CD14-positive monocyte (primary cell): ENCODE data around the gene FBXL17. TPM values are rescaled to one million over a fixed set of nuclear protein-coding genes. Genes with fewer than 3 reads are reported as not detected.

Experiments
- DNase-seq, 3 donors: peaks; one replicate each; pipeline ENCODE4 v3.0.0-alpha.2; 2011 to 2022
- H2AFZ ChIP-seq: 2 replicates; pipeline ENCODE4 v1.6.0; 2012; ENCODE audit warnings: mild to moderate bottlenecking, low read depth, low read length, inconsistent platforms; ENCODE audit not compliant: insufficient read depth, poor library complexity, severe bottlenecking
- H3K27ac ChIP-seq, 2 donors: 1 replicate in 1 of 2; 2 replicates in 1 of 2; pipeline ENCODE4 v1.5.1; 2012 to 2013; ENCODE audit warnings: low read length in 2 of 2, control low read depth in 1 of 2, inconsistent platforms in 1 of 2, low read depth in 1 of 2, mild to moderate bottlenecking in 1 of 2
- H3K27me3 ChIP-seq, 2 donors: one replicate each; pipeline versions ENCODE4 v1.6.0 to v1.6.1; 2011 to 2013; ENCODE audit warnings: low read length in 2 of 2; ENCODE audit not compliant: control insufficient read depth in 2 of 2, insufficient read depth in 2 of 2
- H3K36me3 ChIP-seq, 2 donors: replicated peaks in 1 of 2; 1 replicate in 1 of 2; 2 replicates in 1 of 2; pipeline versions ENCODE4 v1.5.1 to v1.6.1; 2012 to 2013; ENCODE audit warnings: low read length in 2 of 2, control low read depth in 1 of 2, inconsistent platforms in 1 of 2, mild to moderate bottlenecking in 1 of 2; ENCODE audit not compliant: insufficient read depth in 2 of 2, control insufficient read depth in 1 of 2
- H3K4me1 ChIP-seq, 2 donors: 1 replicate in 1 of 2; 2 replicates in 1 of 2; pipeline versions ENCODE4 v1.5.1 to v1.6.1; 2012 to 2013; ENCODE audit warnings: low read length in 2 of 2, control low read depth in 1 of 2, inconsistent platforms in 1 of 2, mild to moderate bottlenecking in 1 of 2, moderate library complexity in 1 of 2; ENCODE audit not compliant: insufficient read depth in 2 of 2, control insufficient read depth in 1 of 2
- H3K4me2 ChIP-seq: replicated peaks from 2 replicates; pipeline ENCODE3; 2012; ENCODE audit warnings: low read length, moderate library complexity, mild to moderate bottlenecking; ENCODE audit not compliant: poor library complexity, severe bottlenecking; ENCODE audit errors: extremely low read depth
- H3K4me3 ChIP-seq, 3 experiments: fragments of 200-600 bp in 1 of 3; sonication (generic) in 1 of 3; replicated peaks in 1 of 3; 1 replicate in 2 of 3; 2 replicates in 1 of 3; pipeline ENCODE4 v1.5.1; 2011 to 2013; ENCODE audit warnings: low read length in 3 of 3, mild to moderate bottlenecking in 3 of 3, control low read depth in 2 of 3, low read depth in 2 of 3, inconsistent platforms in 1 of 3, moderate library complexity in 1 of 3
- H3K79me2 ChIP-seq: 2 replicates; pipeline ENCODE4 v1.6.0; 2012; ENCODE audit warnings: mild to moderate bottlenecking, control low read depth, inconsistent platforms, low read length, moderate library complexity; ENCODE audit not compliant: insufficient read depth
- H3K9ac ChIP-seq: 2 replicates; pipeline ENCODE4 v1.6.0; 2017; ENCODE audit warnings: low read length, mild to moderate bottlenecking; ENCODE audit not compliant: insufficient read depth, poor library complexity, severe bottlenecking
- H3K9me3 ChIP-seq, 2 donors: replicated peaks in 1 of 2; 1 replicate in 1 of 2; 2 replicates in 1 of 2; pipeline versions ENCODE4 v1.5.1 to v1.6.1; 2012 to 2013; ENCODE audit warnings: low read length in 2 of 2, control low read depth in 1 of 2; ENCODE audit not compliant: control insufficient read depth in 1 of 2, insufficient read depth in 1 of 2
- H4K20me1 ChIP-seq: 2 replicates; pipeline ENCODE4 v1.6.0; 2012; ENCODE audit warnings: mild to moderate bottlenecking, low read length, control low read depth, moderate library complexity; ENCODE audit not compliant: insufficient read depth
- H3K27ac Mint-ChIP-seq, 7 donors: one replicate each; pipeline ENCODE4 v1.8.0; 2020; ENCODE audit warnings: mild to moderate bottlenecking in 7 of 7, mixed read lengths in 7 of 7, moderate library complexity in 6 of 7, inconsistent platforms in 2 of 7
- H3K27me3 Mint-ChIP-seq, 3 donors: one replicate each; pipeline ENCODE4 v1.8.0; 2021 to 2022; ENCODE audit warnings: low read depth in 3 of 3, mild to moderate bottlenecking in 3 of 3, mixed read lengths in 3 of 3, moderate library complexity in 3 of 3, inconsistent platforms in 1 of 3
- H3K36me3 Mint-ChIP-seq, 2 donors: one replicate each; pipeline ENCODE4 v1.8.0; 2020; ENCODE audit warnings: mixed read lengths in 2 of 2, inconsistent platforms in 1 of 2, mild to moderate bottlenecking in 1 of 2
- H3K4me1 Mint-ChIP-seq: one replicate; pipeline ENCODE4 v1.8.0; 2020; ENCODE audit warnings: mild to moderate bottlenecking, mixed read lengths
- H3K4me3 Mint-ChIP-seq, 2 donors: one replicate each; pipeline ENCODE4 v1.8.0; 2020; ENCODE audit warnings: mild to moderate bottlenecking in 2 of 2, mixed read lengths in 2 of 2, moderate library complexity in 1 of 2
- H3K9me3 Mint-ChIP-seq, 7 donors: one replicate each; pipeline ENCODE4 v1.8.0; 2020 to 2022; ENCODE audit warnings: mixed read lengths in 7 of 7, mild to moderate bottlenecking in 6 of 7, moderate library complexity in 6 of 7, inconsistent platforms in 2 of 7
- WGBS: methylation state at CpG from one replicate; pipeline ENCODE4 v1.1.5; 2013; ENCODE audit warnings: missing lambda C conversion rate; ENCODE audit not compliant: insufficient coverage; 5-methylcytosine and 5-hydroxymethylcytosine counted together
- intact Hi-C, 2 donors: fragments of 100-400 bp; cut with micrococcal nuclease; formaldehyde crosslinking; loops; one replicate each; pipeline versions ENCODE4 v1.15.0 to v1.15.1; 2023
- polyA plus RNA-seq, 3 donors: library from polyadenylated mRNA; depleted of rRNA in 1 of 3; unstranded in 2 of 3; stranded (reverse) in 1 of 3; fragments of 300-500 nt in 2 of 3; fragments of >200 nt in 1 of 3; fragmentation: Illumina TruSeq in 2 of 3; gene quantifications; 1 replicate in 2 of 3; 2 replicates in 1 of 3; pipeline ENCODE4 v1.2.3, GENCODE V29; 2012 to 2021
- TF ChIP-seq, protein P1 (sequence below): fragments of 200-600 bp; IDR thresholded peaks from one replicate; pipeline ENCODE4 v1.8.0; 2022; ENCODE audit warnings: antibody characterized with exemption, mild to moderate bottlenecking

The FBXL17 gene
- polyA plus RNA-seq, 3 donors: 1.5 to 6.6 (median 2.0) TPM

GRCh38 chr5:108109059-108109458, 272.8 kb downstream of the FBXL17 start:
- no peak overlapping the region for H2AFZ ChIP-seq
- TF ChIP-seq, protein P1, sequence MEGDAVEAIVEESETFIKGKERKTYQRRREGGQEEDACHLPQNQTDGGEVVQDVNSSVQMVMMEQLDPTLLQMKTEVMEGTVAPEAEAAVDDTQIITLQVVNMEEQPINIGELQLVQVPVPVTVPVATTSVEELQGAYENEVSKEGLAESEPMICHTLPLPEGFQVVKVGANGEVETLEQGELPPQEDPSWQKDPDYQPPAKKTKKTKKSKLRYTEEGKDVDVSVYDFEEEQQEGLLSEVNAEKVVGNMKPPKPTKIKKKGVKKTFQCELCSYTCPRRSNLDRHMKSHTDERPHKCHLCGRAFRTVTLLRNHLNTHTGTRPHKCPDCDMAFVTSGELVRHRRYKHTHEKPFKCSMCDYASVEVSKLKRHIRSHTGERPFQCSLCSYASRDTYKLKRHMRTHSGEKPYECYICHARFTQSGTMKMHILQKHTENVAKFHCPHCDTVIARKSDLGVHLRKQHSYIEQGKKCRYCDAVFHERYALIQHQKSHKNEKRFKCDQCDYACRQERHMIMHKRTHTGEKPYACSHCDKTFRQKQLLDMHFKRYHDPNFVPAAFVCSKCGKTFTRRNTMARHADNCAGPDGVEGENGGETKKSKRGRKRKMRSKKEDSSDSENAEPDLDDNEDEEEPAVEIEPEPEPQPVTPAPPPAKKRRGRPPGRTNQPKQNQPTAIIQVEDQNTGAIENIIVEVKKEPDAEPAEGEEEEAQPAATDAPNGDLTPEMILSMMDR: no peak
- no peaks in the 10 kb centered on the region for H3K9me3 ChIP-seq
- H3K27me3 Mint-ChIP-seq: no peaks in the 10 kb centered on the region
- H3K79me2 ChIP-seq: no peaks in the 10 kb centered on the region
- H3K4me3 ChIP-seq: no peak overlapping the region
- H3K36me3 Mint-ChIP-seq: peaks cover 7 to 17% of the 10 kb centered on the region in 2 donors
- H3K4me2 ChIP-seq: no peak overlapping the region
- H3K4me1 ChIP-seq: no peaks in the 10 kb centered on the region
- no peaks in the 10 kb centered on the region for H3K36me3 ChIP-seq
- no peak overlapping the region for H3K9ac ChIP-seq
- peaks cover 4 to 20% (median 8%) of the 10 kb centered on the region in 7 donors for H3K9me3 Mint-ChIP-seq
- no peaks in the 10 kb centered on the region for H3K27me3 ChIP-seq
- no peaks in the 10 kb centered on the region for H4K20me1 ChIP-seq
- intact Hi-C loops: no loop called here
- no peak for DNase-seq
- H3K27ac Mint-ChIP-seq: no peak overlapping the region
- H3K27ac ChIP-seq: no peak overlapping the region
- no peak overlapping the region for H3K4me3 Mint-ChIP-seq
- no CpG with 5 or more reads among the region's 2 CpGs for WGBS
- H3K4me1 Mint-ChIP-seq: no peaks in the 10 kb centered on the region

- Mint-ChIP-seq H3K9me3 (peaks cover 0 to 13% (median 5%) of the 10 kb centered on the region in 7 donors), H3K4me1 (no peaks in the 10 kb centered on the region), H3K27me3 (no peaks in the 10 kb centered on the region), H3K27ac (no peak overlapping the region), H3K4me3 (no peak overlapping the region), H3K36me3 (peaks cover 7 to 17% of the 10 kb centered on the region in 2 donors)
- no peaks in the 10 kb centered on the region for H4K20me1 ChIP-seq
- no peaks in the 10 kb centered on the region for H3K27me3 ChIP-seq
- no peak overlapping the region for H3K4me3 ChIP-seq
- TF ChIP-seq, protein P1: no peak
- intact Hi-C loops: no loop called here
- no peaks in the 10 kb centered on the region for H3K9me3 ChIP-seq
- no CpG with 5 or more reads among the region's 1 CpG for WGBS
- H3K4me2 ChIP-seq: no peak overlapping the region
- H3K79me2 ChIP-seq: no peaks in the 10 kb centered on the region
- no peak overlapping the region for H2AFZ ChIP-seq
- no peak for DNase-seq
- H3K36me3 ChIP-seq: no peaks in the 10 kb centered on the region
- H3K4me1 ChIP-seq: no peaks in the 10 kb centered on the region
- H3K27ac ChIP-seq: no peak overlapping the region
- no peak overlapping the region for H3K9ac ChIP-seq
Measured at GRCh38 chr5:108104448-108104847, 277.4 kb downstream of the FBXL17 start.
